CD14-positive monocyte (primary cell): ENCODE measurements around the gene MYL6. TPM values are rescaled to one million over a fixed set of nuclear protein-coding genes. Genes with fewer than 3 reads are reported as not detected.
A peak's percentile ranks its signal among the peaks of the same experiment; 100 is the strongest.
"Not testable (repeated sequence)": the region's sequence is repeated elsewhere in the genome, so short reads cannot be mapped to it uniquely, and the experiment has no call there.

ENCODE experiments used
- DNase-seq, 3 donors: peaks; one replicate each; pipeline ENCODE4 v3.0.0-alpha.2; 2011 to 2022
- H2AFZ ChIP-seq: 2 replicates; pipeline ENCODE4 v1.6.0; 2012; ENCODE audit warnings: mild to moderate bottlenecking, low read depth, low read length, inconsistent platforms; ENCODE audit not compliant: insufficient read depth, poor library complexity, severe bottlenecking
- H3K27ac ChIP-seq, 2 donors: 1 replicate in 1 of 2; 2 replicates in 1 of 2; pipeline ENCODE4 v1.5.1; 2012 to 2013; ENCODE audit warnings: low read length in 2 of 2, control low read depth in 1 of 2, inconsistent platforms in 1 of 2, low read depth in 1 of 2, mild to moderate bottlenecking in 1 of 2
- H3K27me3 ChIP-seq, 2 donors: one replicate each; pipeline versions ENCODE4 v1.6.0 to v1.6.1; 2011 to 2013; ENCODE audit warnings: low read length in 2 of 2; ENCODE audit not compliant: control insufficient read depth in 2 of 2, insufficient read depth in 2 of 2
- H3K36me3 ChIP-seq, 2 donors: replicated peaks in 1 of 2; 1 replicate in 1 of 2; 2 replicates in 1 of 2; pipeline versions ENCODE4 v1.5.1 to v1.6.1; 2012 to 2013; ENCODE audit warnings: low read length in 2 of 2, control low read depth in 1 of 2, inconsistent platforms in 1 of 2, mild to moderate bottlenecking in 1 of 2; ENCODE audit not compliant: insufficient read depth in 2 of 2, control insufficient read depth in 1 of 2
- H3K4me1 ChIP-seq, 2 donors: 1 replicate in 1 of 2; 2 replicates in 1 of 2; pipeline versions ENCODE4 v1.5.1 to v1.6.1; 2012 to 2013; ENCODE audit warnings: low read length in 2 of 2, control low read depth in 1 of 2, inconsistent platforms in 1 of 2, mild to moderate bottlenecking in 1 of 2, moderate library complexity in 1 of 2; ENCODE audit not compliant: insufficient read depth in 2 of 2, control insufficient read depth in 1 of 2
- H3K4me2 ChIP-seq: replicated peaks from 2 replicates; pipeline ENCODE3; 2012; ENCODE audit warnings: low read length, moderate library complexity, mild to moderate bottlenecking; ENCODE audit not compliant: poor library complexity, severe bottlenecking; ENCODE audit errors: extremely low read depth
- H3K4me3 ChIP-seq, 3 experiments: fragments of 200-600 bp in 1 of 3; sonication (generic) in 1 of 3; replicated peaks in 1 of 3; 1 replicate in 2 of 3; 2 replicates in 1 of 3; pipeline ENCODE4 v1.5.1; 2011 to 2013; ENCODE audit warnings: low read length in 3 of 3, mild to moderate bottlenecking in 3 of 3, control low read depth in 2 of 3, low read depth in 2 of 3, inconsistent platforms in 1 of 3, moderate library complexity in 1 of 3
- H3K79me2 ChIP-seq: 2 replicates; pipeline ENCODE4 v1.6.0; 2012; ENCODE audit warnings: mild to moderate bottlenecking, control low read depth, inconsistent platforms, low read length, moderate library complexity; ENCODE audit not compliant: insufficient read depth
- H3K9ac ChIP-seq: 2 replicates; pipeline ENCODE4 v1.6.0; 2017; ENCODE audit warnings: low read length, mild to moderate bottlenecking; ENCODE audit not compliant: insufficient read depth, poor library complexity, severe bottlenecking
- H3K9me3 ChIP-seq, 2 donors: replicated peaks in 1 of 2; 1 replicate in 1 of 2; 2 replicates in 1 of 2; pipeline versions ENCODE4 v1.5.1 to v1.6.1; 2012 to 2013; ENCODE audit warnings: low read length in 2 of 2, control low read depth in 1 of 2; ENCODE audit not compliant: control insufficient read depth in 1 of 2, insufficient read depth in 1 of 2
- H4K20me1 ChIP-seq: 2 replicates; pipeline ENCODE4 v1.6.0; 2012; ENCODE audit warnings: mild to moderate bottlenecking, low read length, control low read depth, moderate library complexity; ENCODE audit not compliant: insufficient read depth
- H3K27ac Mint-ChIP-seq, 7 donors: one replicate each; pipeline ENCODE4 v1.8.0; 2020; ENCODE audit warnings: mild to moderate bottlenecking in 7 of 7, mixed read lengths in 7 of 7, moderate library complexity in 6 of 7, inconsistent platforms in 2 of 7
- H3K27me3 Mint-ChIP-seq, 3 donors: one replicate each; pipeline ENCODE4 v1.8.0; 2021 to 2022; ENCODE audit warnings: low read depth in 3 of 3, mild to moderate bottlenecking in 3 of 3, mixed read lengths in 3 of 3, moderate library complexity in 3 of 3, inconsistent platforms in 1 of 3
- H3K36me3 Mint-ChIP-seq, 2 donors: one replicate each; pipeline ENCODE4 v1.8.0; 2020; ENCODE audit warnings: mixed read lengths in 2 of 2, inconsistent platforms in 1 of 2, mild to moderate bottlenecking in 1 of 2
- H3K4me1 Mint-ChIP-seq: one replicate; pipeline ENCODE4 v1.8.0; 2020; ENCODE audit warnings: mild to moderate bottlenecking, mixed read lengths
- H3K4me3 Mint-ChIP-seq, 2 donors: one replicate each; pipeline ENCODE4 v1.8.0; 2020; ENCODE audit warnings: mild to moderate bottlenecking in 2 of 2, mixed read lengths in 2 of 2, moderate library complexity in 1 of 2
- H3K9me3 Mint-ChIP-seq, 7 donors: one replicate each; pipeline ENCODE4 v1.8.0; 2020 to 2022; ENCODE audit warnings: mixed read lengths in 7 of 7, mild to moderate bottlenecking in 6 of 7, moderate library complexity in 6 of 7, inconsistent platforms in 2 of 7
- WGBS: methylation state at CpG from one replicate; pipeline ENCODE4 v1.1.5; 2013; ENCODE audit warnings: missing lambda C conversion rate; ENCODE audit not compliant: insufficient coverage; 5-methylcytosine and 5-hydroxymethylcytosine counted together
- intact Hi-C, 2 donors: fragments of 100-400 bp; cut with micrococcal nuclease; formaldehyde crosslinking; loops; one replicate each; pipeline versions ENCODE4 v1.15.0 to v1.15.1; 2023
- polyA plus RNA-seq, 3 donors: library from polyadenylated mRNA; depleted of rRNA in 1 of 3; unstranded in 2 of 3; stranded (reverse) in 1 of 3; fragments of 300-500 nt in 2 of 3; fragments of >200 nt in 1 of 3; fragmentation: Illumina TruSeq in 2 of 3; gene quantifications; 1 replicate in 2 of 3; 2 replicates in 1 of 3; pipeline ENCODE4 v1.2.3, GENCODE V29; 2012 to 2021
- TF ChIP-seq, protein P1 (sequence below): fragments of 200-600 bp; IDR thresholded peaks from one replicate; pipeline ENCODE4 v1.8.0; 2022; ENCODE audit warnings: antibody characterized with exemption, mild to moderate bottlenecking

MYL6 gene
- polyA plus RNA-seq, 3 donors = 1,962 to 3,939 (median 3,189) TPM

- Histone ChIP-seq H3K4me1 (peaks cover 48 to 58% of the 10 kb centered on the region in 2 donors), H4K20me1 (peaks cover 17% of the 10 kb centered on the region), H3K27me3 (no peaks in the 10 kb centered on the region), H3K4me2 (no peak overlapping the region), H3K4me3 (no peak overlapping the region), H3K79me2 (peaks cover 33% of the 10 kb centered on the region), H3K9ac (no peak overlapping the region), H2AFZ (no peak overlapping the region), H3K9me3 (no peaks in the 10 kb centered on the region), H3K36me3 (peaks cover 6 to 8% of the 10 kb centered on the region in 2 donors), H3K27ac (no peak overlapping the region)
- Mint-ChIP-seq H3K27me3 (peaks cover 0 to 3% (median 2%) of the 10 kb centered on the region in 3 donors), H3K4me3 (no peak overlapping the region), H3K27ac (peak overlapping the region in 3 of 7 donors; percentile 18 to 45 (median 31)), H3K9me3 (no peaks in the 10 kb centered on the region), H3K36me3 (peaks cover 11% of the 10 kb centered on the region in 2 donors), H3K4me1 (peaks cover 47% of the 10 kb centered on the region)
- TF ChIP-seq, protein P1, sequence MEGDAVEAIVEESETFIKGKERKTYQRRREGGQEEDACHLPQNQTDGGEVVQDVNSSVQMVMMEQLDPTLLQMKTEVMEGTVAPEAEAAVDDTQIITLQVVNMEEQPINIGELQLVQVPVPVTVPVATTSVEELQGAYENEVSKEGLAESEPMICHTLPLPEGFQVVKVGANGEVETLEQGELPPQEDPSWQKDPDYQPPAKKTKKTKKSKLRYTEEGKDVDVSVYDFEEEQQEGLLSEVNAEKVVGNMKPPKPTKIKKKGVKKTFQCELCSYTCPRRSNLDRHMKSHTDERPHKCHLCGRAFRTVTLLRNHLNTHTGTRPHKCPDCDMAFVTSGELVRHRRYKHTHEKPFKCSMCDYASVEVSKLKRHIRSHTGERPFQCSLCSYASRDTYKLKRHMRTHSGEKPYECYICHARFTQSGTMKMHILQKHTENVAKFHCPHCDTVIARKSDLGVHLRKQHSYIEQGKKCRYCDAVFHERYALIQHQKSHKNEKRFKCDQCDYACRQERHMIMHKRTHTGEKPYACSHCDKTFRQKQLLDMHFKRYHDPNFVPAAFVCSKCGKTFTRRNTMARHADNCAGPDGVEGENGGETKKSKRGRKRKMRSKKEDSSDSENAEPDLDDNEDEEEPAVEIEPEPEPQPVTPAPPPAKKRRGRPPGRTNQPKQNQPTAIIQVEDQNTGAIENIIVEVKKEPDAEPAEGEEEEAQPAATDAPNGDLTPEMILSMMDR = no peak
- 97% methylated on average over 7 of the region's 11 CpGs for WGBS
- intact Hi-C loops = no loop called here
- no peak for DNase-seq
Measured at GRCh38 chr12:56155256-56155845, 2.8 kb upstream of the MYL6 start.

GRCh38 chr12:56156464-56157200 is 1.5 kb upstream of the MYL6 start:
- H3K27ac ChIP-seq = peak overlapping the region in 1 of 2 donors; percentile 80

More at GRCh38 chr12:56156464-56157200, 1.5 kb upstream of the MYL6 start:
- Mint-ChIP-seq H3K27ac (peak overlapping the region; percentile 50 to 99 (median 98)), H3K36me3 (peaks cover 21 to 23% of the 10 kb centered on the region in 2 donors), H3K4me1 (peaks cover 49% of the 10 kb centered on the region), H3K4me3 (peak overlapping the region; percentile 97 to 99)
- peak overlapping the region; percentile 88 for H2AFZ ChIP-seq
- H3K4me1 ChIP-seq = peaks cover 47 to 57% of the 10 kb centered on the region in 2 donors
- H3K36me3 ChIP-seq = peaks cover 19 to 21% of the 10 kb centered on the region in 2 donors
- H3K9me3 ChIP-seq, H3K27me3 Mint-ChIP-seq, H3K9me3 Mint-ChIP-seq, intact Hi-C loops, H3K27me3 ChIP-seq: not testable (repeated sequence)
- DNase-seq = peak in 2 of 3 donors; percentile 17 to 64
- peaks cover 45% of the 10 kb centered on the region for H3K79me2 ChIP-seq
- H3K9ac ChIP-seq = peak overlapping the region; percentile 61
- 100% methylated on average over 10 of the region's 21 CpGs for WGBS
- peaks cover 30% of the 10 kb centered on the region for H4K20me1 ChIP-seq
- peak overlapping the region; percentile 35 to 96 (median 77) for H3K4me3 ChIP-seq
- H3K4me2 ChIP-seq = peak overlapping the region; percentile 86
